Vagina (tissue), 2 donors: ENCODE results near the gene SHLD1.

ENCODE experiments used
- POLR2A ChIP-seq, 2 donors: fragments of 450-650 bp; IDR thresholded peaks; one replicate each; pipeline ENCODE4 v1.6.1; 2017; ENCODE audit warnings: antibody characterized with exemption in 2 of 2, mild to moderate bottlenecking in 2 of 2, moderate library complexity in 2 of 2
- TF ChIP-seq, protein P1 (sequence below), 3 experiments: fragments of 450-650 bp in 2 of 3; fragments of 200-600 bp in 1 of 3; sonication (generic) in 1 of 3; IDR thresholded peaks; one replicate each; pipeline ENCODE4 v1.5.1; 2017 to 2019; ENCODE audit warnings: antibody characterized with exemption in 3 of 3, mild to moderate bottlenecking in 2 of 3, moderate library complexity in 2 of 3

DNA sequence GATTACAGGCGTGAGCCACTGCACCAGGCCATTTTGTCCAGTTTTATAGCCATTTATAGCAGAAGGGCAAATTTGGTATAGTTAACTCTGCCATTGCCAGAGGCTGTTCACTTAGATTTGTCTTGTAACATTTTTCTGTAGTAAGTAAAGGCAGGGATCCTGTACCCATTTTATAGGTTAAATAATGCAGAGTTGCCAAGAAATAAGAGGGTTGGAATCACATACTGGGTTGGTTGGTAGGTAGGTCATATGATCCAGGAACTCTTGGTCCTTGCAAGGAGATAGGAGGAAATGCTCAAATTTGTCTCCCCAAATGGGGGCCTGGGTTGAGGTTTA lies 68.1 kb downstream of the SHLD1 start:
- TF ChIP-seq, protein P1, sequence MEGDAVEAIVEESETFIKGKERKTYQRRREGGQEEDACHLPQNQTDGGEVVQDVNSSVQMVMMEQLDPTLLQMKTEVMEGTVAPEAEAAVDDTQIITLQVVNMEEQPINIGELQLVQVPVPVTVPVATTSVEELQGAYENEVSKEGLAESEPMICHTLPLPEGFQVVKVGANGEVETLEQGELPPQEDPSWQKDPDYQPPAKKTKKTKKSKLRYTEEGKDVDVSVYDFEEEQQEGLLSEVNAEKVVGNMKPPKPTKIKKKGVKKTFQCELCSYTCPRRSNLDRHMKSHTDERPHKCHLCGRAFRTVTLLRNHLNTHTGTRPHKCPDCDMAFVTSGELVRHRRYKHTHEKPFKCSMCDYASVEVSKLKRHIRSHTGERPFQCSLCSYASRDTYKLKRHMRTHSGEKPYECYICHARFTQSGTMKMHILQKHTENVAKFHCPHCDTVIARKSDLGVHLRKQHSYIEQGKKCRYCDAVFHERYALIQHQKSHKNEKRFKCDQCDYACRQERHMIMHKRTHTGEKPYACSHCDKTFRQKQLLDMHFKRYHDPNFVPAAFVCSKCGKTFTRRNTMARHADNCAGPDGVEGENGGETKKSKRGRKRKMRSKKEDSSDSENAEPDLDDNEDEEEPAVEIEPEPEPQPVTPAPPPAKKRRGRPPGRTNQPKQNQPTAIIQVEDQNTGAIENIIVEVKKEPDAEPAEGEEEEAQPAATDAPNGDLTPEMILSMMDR (IDR thresholded peaks at IDR 0.05), result no peak
- TF ChIP-seq POLR2A (IDR thresholded peaks at IDR 0.05), result no peak
